GM13976 (cell line): ENCODE results near the gene CNNM1.

ENCODE experiments used
- DNase-seq: peaks from one replicate; pipeline ENCODE4 v3.0.0; 2012; ENCODE audit warnings: low spot score
- in situ Hi-C: fragments of 300-500 bp; cut with MboI; formaldehyde crosslinking; loops from one replicate; pipeline ENCODE4 v1.12.0; 2022; ENCODE audit warnings: low sequenced_read_pairs, mixed read lengths, inconsistent platforms; ENCODE audit not compliant: unreplicated experiment
- TF ChIP-seq, protein P1 (sequence below): IDR thresholded peaks from 2 replicates; pipeline ENCODE4 v1.5.1; 2012; ENCODE audit warnings: borderline replicate concordance, mild to moderate bottlenecking; ENCODE audit not compliant: insufficient read depth; ENCODE audit errors: extremely low read depth, missing control alignments, control extremely low read depth

CNNM1 gene

DNA sequence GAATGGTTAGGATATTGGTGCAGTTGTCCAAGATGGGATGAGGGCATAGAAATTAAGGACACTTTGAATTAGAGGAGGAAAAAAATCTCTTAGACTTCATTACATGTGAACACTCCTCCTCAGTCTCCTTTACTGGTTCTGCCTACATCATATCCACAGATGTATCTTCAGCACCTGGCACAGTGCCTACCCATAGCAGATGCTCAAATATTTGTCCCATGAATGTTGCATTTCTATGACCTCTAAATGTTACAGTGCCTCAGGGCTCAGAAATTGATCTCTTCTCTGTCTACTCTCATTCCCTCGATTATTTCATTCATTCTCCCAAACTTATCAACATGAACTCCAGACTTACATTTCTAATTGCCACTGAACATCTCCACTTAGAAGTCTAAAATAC is 17.1 kb downstream of the CNNM1 start:
- TF ChIP-seq, protein P1, sequence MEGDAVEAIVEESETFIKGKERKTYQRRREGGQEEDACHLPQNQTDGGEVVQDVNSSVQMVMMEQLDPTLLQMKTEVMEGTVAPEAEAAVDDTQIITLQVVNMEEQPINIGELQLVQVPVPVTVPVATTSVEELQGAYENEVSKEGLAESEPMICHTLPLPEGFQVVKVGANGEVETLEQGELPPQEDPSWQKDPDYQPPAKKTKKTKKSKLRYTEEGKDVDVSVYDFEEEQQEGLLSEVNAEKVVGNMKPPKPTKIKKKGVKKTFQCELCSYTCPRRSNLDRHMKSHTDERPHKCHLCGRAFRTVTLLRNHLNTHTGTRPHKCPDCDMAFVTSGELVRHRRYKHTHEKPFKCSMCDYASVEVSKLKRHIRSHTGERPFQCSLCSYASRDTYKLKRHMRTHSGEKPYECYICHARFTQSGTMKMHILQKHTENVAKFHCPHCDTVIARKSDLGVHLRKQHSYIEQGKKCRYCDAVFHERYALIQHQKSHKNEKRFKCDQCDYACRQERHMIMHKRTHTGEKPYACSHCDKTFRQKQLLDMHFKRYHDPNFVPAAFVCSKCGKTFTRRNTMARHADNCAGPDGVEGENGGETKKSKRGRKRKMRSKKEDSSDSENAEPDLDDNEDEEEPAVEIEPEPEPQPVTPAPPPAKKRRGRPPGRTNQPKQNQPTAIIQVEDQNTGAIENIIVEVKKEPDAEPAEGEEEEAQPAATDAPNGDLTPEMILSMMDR: no peak
- no peak for DNase-seq
- in situ Hi-C loops: no loop called here

DNA sequence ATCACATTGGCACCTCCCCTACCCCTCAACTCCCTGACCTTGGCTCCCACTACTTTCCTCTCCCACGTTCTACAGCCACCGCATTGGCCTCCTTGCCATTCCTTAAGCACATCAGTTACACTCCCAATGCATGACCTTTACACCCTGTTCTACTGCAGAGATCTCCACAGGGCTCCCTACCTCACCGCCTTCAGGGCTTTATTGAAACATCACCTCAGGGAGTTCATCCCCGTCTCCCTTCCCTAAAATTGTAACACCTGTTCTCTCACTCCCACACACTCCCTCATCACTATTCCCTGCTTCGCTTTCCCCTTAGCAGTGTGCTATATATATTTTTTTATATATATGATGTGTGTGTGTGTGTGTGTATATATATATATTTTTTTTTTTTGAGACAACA is 18.5 kb downstream of the CNNM1 start:
- in situ Hi-C loops: no loop called here
- no peak for DNase-seq
- TF ChIP-seq, protein P1: no peak

DNA sequence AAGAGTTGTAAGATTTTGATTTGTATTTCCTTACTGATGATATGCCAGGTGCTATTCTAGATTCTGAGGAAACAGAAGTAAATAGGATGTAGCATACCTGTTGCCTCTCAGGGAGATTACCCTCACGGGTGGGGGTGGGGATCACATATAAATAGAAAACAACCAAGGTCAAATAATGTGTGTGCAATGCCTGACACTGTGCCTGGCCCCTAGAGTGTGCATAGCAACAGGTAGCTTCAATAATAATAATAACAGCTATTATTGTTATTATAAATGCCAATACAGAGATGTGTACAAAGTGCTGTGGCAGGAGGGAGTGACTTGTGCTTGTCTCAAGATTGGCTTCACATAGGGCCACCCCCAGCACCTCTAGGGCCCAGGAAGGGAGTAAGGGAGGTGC is 24.0 kb downstream of the CNNM1 start:
- DNase-seq: no peak
- TF ChIP-seq, protein P1: no peak
- in situ Hi-C loops: no loop called here

DNA sequence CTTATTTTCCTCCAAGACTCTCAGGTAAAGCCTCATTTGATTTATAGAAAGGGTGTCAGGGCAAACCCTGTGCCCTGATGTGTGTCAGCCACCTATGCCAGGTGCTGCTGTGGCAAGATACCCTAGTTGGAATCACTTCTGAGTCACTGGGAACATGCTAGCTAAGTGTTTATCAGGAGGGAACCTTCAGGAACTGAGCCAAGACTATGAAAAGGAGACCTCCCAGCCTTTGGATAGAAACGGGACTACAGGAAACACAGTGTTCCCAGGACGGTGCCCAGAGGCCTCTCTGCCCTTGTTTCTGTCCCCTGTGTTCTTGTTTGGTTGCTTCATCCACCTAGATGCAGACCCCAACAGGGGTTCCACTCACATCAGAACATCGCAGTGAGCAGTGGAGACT is 28.5 kb downstream of the CNNM1 start:
- in situ Hi-C loops: no loop called here
- TF ChIP-seq, protein P1: no peak
- no peak for DNase-seq

DNA sequence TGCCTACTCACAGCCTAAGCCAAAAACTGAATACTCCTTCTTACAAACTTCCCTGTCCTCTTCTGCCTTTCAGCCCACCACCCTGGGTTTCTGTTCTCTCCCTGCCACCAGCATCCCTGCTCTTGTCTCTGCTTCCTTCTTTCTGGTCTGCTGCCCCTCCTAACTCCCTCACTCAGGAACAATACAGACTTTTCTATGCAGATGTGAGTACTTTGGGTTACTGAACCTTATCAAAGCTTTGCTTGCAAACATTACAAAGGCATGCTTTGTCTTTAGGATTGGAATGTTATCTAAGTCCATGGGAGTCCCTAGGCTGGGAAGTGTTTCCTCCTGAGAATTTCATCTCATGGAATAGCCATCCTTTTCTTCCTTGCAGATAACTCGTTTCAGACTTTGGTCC is 28.9 kb downstream of the CNNM1 start:
- TF ChIP-seq, protein P1: no peak
- no peak for DNase-seq
- in situ Hi-C loops: no loop called here

DNA sequence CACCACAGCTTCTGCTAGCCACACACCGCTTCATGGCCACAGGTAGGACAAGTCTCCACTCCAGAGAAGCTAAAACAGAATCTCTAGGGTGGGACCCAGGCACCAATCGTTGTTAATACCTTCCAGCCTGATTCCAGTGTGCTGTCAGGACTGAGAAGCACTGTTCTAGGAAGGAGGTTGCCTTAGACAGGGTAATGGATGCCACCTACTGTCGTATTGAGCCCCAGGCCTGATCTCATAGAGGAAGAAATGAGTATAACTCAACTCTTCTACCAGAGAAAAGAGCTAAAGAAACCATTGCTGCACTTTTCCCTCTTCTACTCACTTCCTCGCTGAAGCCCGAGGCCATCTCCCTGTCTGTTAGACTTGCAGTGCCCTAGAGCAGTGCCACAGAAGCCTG is 31.8 kb downstream of the CNNM1 start:
- DNase-seq: no peak
- TF ChIP-seq, protein P1: no peak
- in situ Hi-C loops: no loop called here

DNA sequence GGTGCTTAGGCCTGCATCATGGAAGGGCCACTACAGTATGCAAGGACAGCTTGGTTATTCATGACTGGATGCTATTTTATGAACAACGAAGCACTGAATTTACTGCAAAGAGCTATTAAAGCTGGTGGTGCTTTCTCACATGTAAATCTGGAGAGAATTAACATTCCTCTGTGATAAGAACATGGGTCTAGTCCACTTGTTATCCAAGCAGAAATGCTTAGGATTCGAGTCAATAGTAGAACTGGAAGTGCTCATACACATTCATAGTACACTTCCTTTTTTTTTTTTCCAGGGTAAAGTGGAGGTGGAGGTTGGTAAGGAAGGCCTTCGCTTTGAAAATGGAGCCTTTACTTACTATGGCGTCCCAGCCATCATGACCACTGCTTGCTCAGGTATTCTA is 35.0 kb downstream of the CNNM1 start:
- TF ChIP-seq, protein P1: no peak
- in situ Hi-C loops: no loop called here
- DNase-seq: no peak
